HepG2 (cell line): Measurements from ENCODE around the gene UBE2R2. TPM values are rescaled to one million over a fixed set of nuclear protein-coding genes. Genes with fewer than 3 reads are reported as not detected.
A peak's percentile ranks its signal among the peaks of the same experiment; 100 is the strongest.

ENCODE experiments used
- ATAC-seq: fragments of 200-7000 bp; cut with Tn5 transposase; 3 replicates; pipeline ENCODE4 v1.9.1; 2020; ENCODE audit warnings: mild to moderate bottlenecking, moderate library complexity
- BruUV-seq: library from RNA; stranded (reverse); fragments of 400-500 nt; replicated peaks from 2 replicates; lab custom pipeline; 2021; lab: Mats Ljungman, UMichigan
- CTCF ChIA-PET: fragments of 300-600 bp; formaldehyde crosslinking; extraction: SDS; loops from one replicate; lab custom pipeline; 2021; ENCODE audit warnings: low total read pairs, inconsistent platforms, low intra/inter-chr PET ratio; lab: Yijun Ruan, JAX
- POLR2A ChIA-PET: fragments of 350-600 bp; sonication (Branson Sonifier 250); formaldehyde crosslinking; loops from one replicate; lab custom pipeline; 2020; ENCODE audit warnings: antibody characterized with exemption, inconsistent platforms; lab: Yijun Ruan, JAX
- DNase-seq: peaks from one replicate; pipeline ENCODE4 v3.0.0-alpha.2; 2015; ENCODE audit warnings: low spot score
- FAIRE-seq: peaks from 3 replicates; lab custom pipeline; 2011; peaks lifted over from hg19 to GRCh38; lab: Jason Lieb, UNC
- H2AFZ ChIP-seq: one replicate; pipeline ENCODE4 v1.6.1; 2011; ENCODE audit warnings: low read length, inconsistent platforms
- H3K27ac ChIP-seq: fragments of 300-600 bp; 3 replicates; pipeline ENCODE4 v1.8.0; 2011; ENCODE audit warnings: mixed run types, mild to moderate bottlenecking, mixed read lengths, low read length, inconsistent platforms; ENCODE audit not compliant: insufficient read depth; ENCODE audit errors: extremely low read length
- H3K27me3 ChIP-seq, 2 experiments: fragments of 200-600 bp in 1 of 2; 2 replicates in 1 of 2; 3 replicates in 1 of 2; pipeline versions ENCODE4 v1.6.0 to v1.8.0; 2011; ENCODE audit warnings: low read length in 2 of 2, mild to moderate bottlenecking in 2 of 2, moderate library complexity in 2 of 2, inconsistent platforms in 1 of 2; ENCODE audit not compliant: insufficient read depth in 2 of 2, control insufficient read depth in 1 of 2
- H3K36me3 ChIP-seq, 2 experiments: fragments of 200-600 bp in 1 of 2; replicated peaks in 1 of 2; 2 replicates in 1 of 2; 3 replicates in 1 of 2; pipeline versions ENCODE4 v1.5.1 to v1.8.0; 2011; ENCODE audit warnings: low read length in 2 of 2, inconsistent platforms in 1 of 2; ENCODE audit not compliant: insufficient read depth in 2 of 2, control insufficient read depth in 1 of 2
- H3K4me1 ChIP-seq: 2 replicates; pipeline ENCODE4 v1.5.1; 2012; ENCODE audit warnings: low read length, inconsistent platforms; ENCODE audit not compliant: insufficient read depth
- H3K4me2 ChIP-seq: 2 replicates; pipeline ENCODE4 v1.6.0; 2011; ENCODE audit warnings: low read depth, low read length, inconsistent platforms
- H3K4me3 ChIP-seq, 3 experiments: fragments of 200-600 bp in 1 of 3; sonication (generic), shearing (Covaris generic) in 1 of 3; replicated peaks in 1 of 3; 2 replicates each; pipeline ENCODE4 v1.5.1; 2011 to 2016; ENCODE audit warnings: low read length in 3 of 3, inconsistent platforms in 2 of 3, low read depth in 2 of 3, mild to moderate bottlenecking in 2 of 3, control low read depth in 1 of 3, mixed read lengths in 1 of 3; ENCODE audit not compliant: insufficient read depth in 1 of 3
- H3K79me2 ChIP-seq: one replicate; pipeline ENCODE4 v1.6.1; 2011; ENCODE audit warnings: low read length, inconsistent platforms; ENCODE audit not compliant: insufficient read depth
- H3K9ac ChIP-seq: 2 replicates; pipeline ENCODE4 v1.6.0; 2011; ENCODE audit warnings: mild to moderate bottlenecking, low read depth, low read length, inconsistent platforms; ENCODE audit not compliant: insufficient read depth
- H3K9me3 ChIP-seq: 2 replicates; pipeline ENCODE4 v1.5.1; 2012; ENCODE audit warnings: mild to moderate bottlenecking, low read length
- H4K20me1 ChIP-seq: 2 replicates; pipeline ENCODE4 v1.6.0; 2011; ENCODE audit warnings: inconsistent platforms, mild to moderate bottlenecking, low read length, moderate library complexity; ENCODE audit not compliant: insufficient read depth
- ATF1 ChIP-seq: IDR thresholded peaks from 2 replicates; pipeline ENCODE4 v1.6.1; 2016; ENCODE audit warnings: mild to moderate bottlenecking, control low read depth
- ISX ChIP-seq: sonication (generic); formaldehyde crosslinking; conservative IDR thresholded peaks from 2 replicates; pipeline ENCODE4 v1.5.0; 2020; ENCODE audit warnings: missing genetic modification reagents
- JDP2 ChIP-seq: sonication (generic); formaldehyde crosslinking; IDR thresholded peaks from 2 replicates; pipeline ENCODE4 v1.8.1; 2022; ENCODE audit warnings: missing genetic modification reagents, borderline replicate concordance
- PAX8 ChIP-seq: sonication (generic); formaldehyde crosslinking; IDR thresholded peaks from 2 replicates; pipeline ENCODE4 v1.8.0; 2022; ENCODE audit warnings: mild to moderate bottlenecking, missing genetic modification reagents, borderline replicate concordance
- REST ChIP-seq, 2 experiments: IDR thresholded peaks; 2 replicates each; pipeline ENCODE4 v1.6.1; 2011 to 2012; ENCODE audit warnings: low read length in 2 of 2, borderline replicate concordance in 1 of 2, low read depth in 1 of 2, mild to moderate bottlenecking in 1 of 2, moderate library complexity in 1 of 2
- SOX6 ChIP-seq, 2 experiments: fragments of 450-650 bp in 1 of 2; sonication (generic) in 1 of 2; formaldehyde crosslinking in 1 of 2; IDR thresholded peaks; 2 replicates each; pipeline versions ENCODE4 v1.4.0 to v1.6.1; 2017 to 2020; ENCODE audit warnings: antibody characterized with exemption in 1 of 2, mild to moderate bottlenecking in 1 of 2, missing genetic modification reagents in 1 of 2
- THRA ChIP-seq: sonication (generic); formaldehyde crosslinking; IDR thresholded peaks from 2 replicates; pipeline ENCODE4 v1.4.0; 2020; ENCODE audit warnings: missing genetic modification reagents, borderline replicate concordance
- ZFP82 ChIP-seq: sonication (generic); formaldehyde crosslinking; IDR thresholded peaks from 2 replicates; pipeline ENCODE4 v1.5.1; 2020; ENCODE audit warnings: mild to moderate bottlenecking, missing genetic modification reagents, borderline replicate concordance
- ZNF264 ChIP-seq: sonication (generic); formaldehyde crosslinking; IDR thresholded peaks from 2 replicates; pipeline ENCODE4 v1.4.0; 2020; ENCODE audit warnings: missing genetic modification reagents
- ZNF547 ChIP-seq: sonication (generic); formaldehyde crosslinking; IDR thresholded peaks from 2 replicates; pipeline ENCODE4 v1.5.1; 2020; ENCODE audit warnings: mild to moderate bottlenecking, missing genetic modification reagents
- ZNF619 ChIP-seq: sonication (generic); formaldehyde crosslinking; IDR thresholded peaks from 2 replicates; pipeline ENCODE4 v1.4.0; 2020; ENCODE audit warnings: mild to moderate bottlenecking, missing genetic modification reagents
- WGBS: methylation state at CpG from one replicate; pipeline ENCODE4 v1.1.6; 2017; ENCODE audit warnings: low lambda C conversion rate; 5-methylcytosine and 5-hydroxymethylcytosine counted together
- in situ Hi-C: cut with HindIII; loops from 2 replicates; pipeline ENCODE4 v1.10.0; 2017; ENCODE audit warnings: low pct_unique_long_range_greater_than_20kb; ENCODE audit not compliant: extremely low pct_ligation_motif_present
- intact Hi-C: fragments of 100-400 bp; cut with micrococcal nuclease; formaldehyde crosslinking; loops from one replicate; pipeline ENCODE4 v1.10.0; 2022; ENCODE audit not compliant: unreplicated experiment
- polyA plus RNA-seq, 8 experiments: library from polyadenylated mRNA; depleted of rRNA in 3 of 8; stranded (reverse) in 7 of 8; unstranded in 1 of 8; fragments of >200 nt; fragmentation: Illumina TruSeq in 4 of 8; extraction: Trizol in 4 of 8; gene quantifications; 2 replicates each; pipeline versions ENCODE4 v1.2.1 to v1.2.3, GENCODE V29; 2011 to 2016; ENCODE audit warnings: low read depth in 4 of 8, missing spikeins in 1 of 8, mixed read lengths in 1 of 8; ENCODE audit not compliant: insufficient read depth in 1 of 8
- total RNA-seq, 5 experiments: library from RNA; depleted of rRNA; stranded (reverse); fragments of >200 nt; fragmentation: Illumina TruSeq; extraction: Trizol; gene quantifications; 2 replicates each; pipeline ENCODE4 v1.2.3, GENCODE V29; 2016; ENCODE audit warnings: low read depth in 1 of 5

UBE2R2 gene
- total and polyA plus RNA-seq, 2 of the 13 experiments (the other 11 are each of a cell fraction or from before 2014, with no cell fraction given): 14.8 to 20.9 TPM

- no peaks in the 10 kb centered on the region for H3K4me1 ChIP-seq
- H3K4me3 ChIP-seq: no peak overlapping the region
- no peaks in the 10 kb centered on the region for H3K27me3 ChIP-seq
- no peak overlapping the region for H3K27ac ChIP-seq
- ChIA-PET CTCF (no interaction called here), POLR2A (no interaction called here)
- FAIRE-seq: no peak
- DNase-seq: no peak
- no TSS peak for BruUV-seq
- in situ Hi-C loops (no loop called here), intact Hi-C loops (no loop called here)
- no peaks in the 10 kb centered on the region for H3K9me3 ChIP-seq
- no peak overlapping the region for H2AFZ ChIP-seq
- peaks cover 7 to 40% of the 10 kb centered on the region in 2 experiments for H3K36me3 ChIP-seq
- 61% methylated on average over 2 of the region's 2 CpGs for WGBS
- no peak for ATAC-seq
- no peaks in the 10 kb centered on the region for H3K79me2 ChIP-seq
- H3K9ac ChIP-seq: no peak overlapping the region
- no peak overlapping the region for H3K4me2 ChIP-seq
- H4K20me1 ChIP-seq: no peaks in the 10 kb centered on the region
- TF ChIP-seq ATF1 (CRISPR knock-in tag): no peak
- no peak for TF ChIP-seq ZNF547 (CRISPR knock-in tag)
- TF ChIP-seq ZNF264 (CRISPR knock-in tag): no peak
- no peak for TF ChIP-seq THRA (CRISPR knock-in tag)
- no peak for TF ChIP-seq ISX
- TF ChIP-seq PAX8 (CRISPR knock-in tag): no peak
- TF ChIP-seq ZNF619 (CRISPR knock-in tag): no peak
- no peak for TF ChIP-seq REST (IDR thresholded peaks at IDR 0.05; ENCODE audit: borderline replicate concordance in 1 of 2, low read depth in 1 of 2, low read length in 2 of 2)
- TF ChIP-seq JDP2 (CRISPR knock-in tag): no peak
- TF ChIP-seq SOX6 (IDR thresholded peaks at IDR 0.05): no peak
- peak; percentile 38; the same call in 1 of the 2 replicates for TF ChIP-seq SOX6 (CRISPR knock-in tag; IDR thresholded peaks at IDR 0.05)
- no peak for TF ChIP-seq ZFP82 (CRISPR knock-in tag)
These were observed 142.8 kb downstream of the UBE2R2 start for GRCh38 chr9:33959725-33960124.
